Epithelial cell of proximal tubule (primary cell): Measurements from ENCODE around the gene ZG16B. TPM values are rescaled to one million over a fixed set of nuclear protein-coding genes. Genes with fewer than 3 reads are reported as not detected.

Source experiments
- DNase-seq: peaks from one replicate; pipeline ENCODE4 v3.0.0-alpha.2; 2011; ENCODE audit warnings: low read depth
- H3K4me3 ChIP-seq: 2 replicates; pipeline ENCODE4 v1.5.1; 2011; ENCODE audit warnings: low read depth, mild to moderate bottlenecking, low read length
- total RNA-seq: library from RNA; depleted of rRNA; stranded (reverse); fragments of >200 nt; gene quantifications from 2 replicates; pipeline ENCODE4 v1.2.3, GENCODE V29; 2015
- TF ChIP-seq, protein P1 (sequence below): conservative IDR thresholded peaks from 2 replicates; pipeline ENCODE4 v1.5.1; 2012; ENCODE audit warnings: low read depth, mild to moderate bottlenecking, low read length

Gene ZG16B
- 0.06 and 2.1 TPM in 2 replicates for total RNA-seq

DNA sequence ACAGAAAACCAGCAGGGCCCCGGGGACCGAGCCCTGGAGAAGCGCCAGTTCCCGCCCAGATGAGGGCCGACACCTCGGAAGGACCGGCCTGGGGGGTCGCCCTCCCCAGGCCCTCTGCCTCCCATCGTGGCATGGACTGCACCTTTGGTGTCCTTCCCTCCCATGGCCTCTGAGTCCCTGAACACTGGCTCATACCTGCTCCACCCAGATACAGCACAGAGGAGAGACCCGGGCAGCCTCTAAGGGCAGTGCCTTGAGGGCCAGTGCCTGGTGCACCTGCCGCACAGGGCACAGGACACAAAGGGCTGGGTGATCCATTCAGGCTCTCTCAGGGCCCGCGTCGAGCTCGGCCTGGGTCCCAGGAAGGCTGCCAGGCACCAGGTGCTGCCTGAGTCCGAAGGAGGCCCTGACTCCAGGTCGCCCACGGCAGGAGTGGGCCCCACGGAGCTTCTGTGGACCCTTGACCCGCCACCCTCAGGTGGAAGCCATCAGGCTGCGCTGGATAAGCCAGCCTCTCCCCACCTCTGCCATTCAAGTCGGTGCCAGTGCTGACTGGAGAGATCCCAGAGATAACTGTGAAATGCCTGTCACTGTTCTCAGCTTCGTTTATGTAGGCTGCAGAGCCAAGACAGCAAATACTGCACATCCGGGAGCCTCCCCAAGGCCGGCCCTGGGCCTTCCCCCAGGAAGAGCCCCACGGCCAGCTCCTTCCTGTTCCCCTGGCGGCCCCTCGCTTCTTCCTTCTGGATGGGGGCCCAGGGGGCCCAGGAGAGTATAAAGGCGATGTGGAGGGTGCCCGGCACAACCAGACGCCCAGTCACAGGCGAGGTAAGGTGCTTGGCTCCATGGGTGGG is at the start of gene ZG16B:
Gene ZG16B (plus strand): TSS at position 803 of the 854 bp plus-strand sequence. CDS start 139 bp downstream, outside the sequence.
- no peak within 1 kb of the TSS for H3K4me3 ChIP-seq
- DNase-seq = no peak
- TF ChIP-seq, protein P1, sequence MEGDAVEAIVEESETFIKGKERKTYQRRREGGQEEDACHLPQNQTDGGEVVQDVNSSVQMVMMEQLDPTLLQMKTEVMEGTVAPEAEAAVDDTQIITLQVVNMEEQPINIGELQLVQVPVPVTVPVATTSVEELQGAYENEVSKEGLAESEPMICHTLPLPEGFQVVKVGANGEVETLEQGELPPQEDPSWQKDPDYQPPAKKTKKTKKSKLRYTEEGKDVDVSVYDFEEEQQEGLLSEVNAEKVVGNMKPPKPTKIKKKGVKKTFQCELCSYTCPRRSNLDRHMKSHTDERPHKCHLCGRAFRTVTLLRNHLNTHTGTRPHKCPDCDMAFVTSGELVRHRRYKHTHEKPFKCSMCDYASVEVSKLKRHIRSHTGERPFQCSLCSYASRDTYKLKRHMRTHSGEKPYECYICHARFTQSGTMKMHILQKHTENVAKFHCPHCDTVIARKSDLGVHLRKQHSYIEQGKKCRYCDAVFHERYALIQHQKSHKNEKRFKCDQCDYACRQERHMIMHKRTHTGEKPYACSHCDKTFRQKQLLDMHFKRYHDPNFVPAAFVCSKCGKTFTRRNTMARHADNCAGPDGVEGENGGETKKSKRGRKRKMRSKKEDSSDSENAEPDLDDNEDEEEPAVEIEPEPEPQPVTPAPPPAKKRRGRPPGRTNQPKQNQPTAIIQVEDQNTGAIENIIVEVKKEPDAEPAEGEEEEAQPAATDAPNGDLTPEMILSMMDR = no peak

GRCh38 chr16:2782583-2783351 is 47.3 kb upstream of the ZG16B start:
- DNase-seq = no peak
- TF ChIP-seq, protein P1 = no peak
- H3K4me3 ChIP-seq = no peak overlapping the region

- DNase-seq = no peak
- no peak overlapping the region for H3K4me3 ChIP-seq
- TF ChIP-seq, protein P1 = no peak
Observed at GRCh38 chr16:2783581-2784357, 46.3 kb upstream of the ZG16B start.

DNA sequence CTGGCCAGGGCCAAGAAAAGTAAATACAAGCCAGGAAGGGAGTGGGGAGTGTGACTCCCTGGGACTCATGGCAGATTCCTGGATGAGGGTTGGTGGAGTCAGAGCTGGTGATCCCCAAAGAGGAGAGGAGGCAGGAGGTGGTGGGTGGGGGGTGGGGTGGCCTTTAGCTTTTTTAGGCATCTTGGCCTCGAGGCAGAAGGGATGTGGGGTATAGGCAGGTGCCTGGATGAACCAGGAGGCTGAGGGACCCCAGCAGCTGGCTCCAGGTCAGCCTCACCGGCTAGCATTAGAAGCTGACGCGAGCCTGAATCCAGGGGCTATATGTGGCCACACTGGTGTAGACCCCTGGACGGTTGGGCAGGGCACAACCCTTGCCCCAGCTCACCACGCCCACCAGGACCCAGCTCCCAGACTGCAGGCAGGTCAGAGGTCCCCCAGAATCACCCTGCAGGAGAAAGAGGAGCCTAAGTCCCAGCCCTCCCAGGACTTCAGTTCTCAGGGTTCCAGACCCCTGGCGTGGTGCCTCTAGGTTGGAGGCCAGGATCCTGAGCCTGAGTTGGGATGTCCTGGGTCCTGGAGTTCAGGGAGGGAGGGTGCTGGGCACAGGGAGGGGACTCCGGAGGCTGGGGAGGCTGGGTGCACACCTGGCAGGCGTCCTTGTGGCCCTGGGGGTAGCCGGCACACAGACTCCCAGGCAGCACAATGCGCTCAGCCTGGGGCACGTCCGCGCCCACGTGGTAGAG is 45.6 kb upstream of the ZG16B start:
- peak overlapping the region; percentile 26 for H3K4me3 ChIP-seq
- DNase-seq = no peak
- TF ChIP-seq, protein P1 = no peak

DNA sequence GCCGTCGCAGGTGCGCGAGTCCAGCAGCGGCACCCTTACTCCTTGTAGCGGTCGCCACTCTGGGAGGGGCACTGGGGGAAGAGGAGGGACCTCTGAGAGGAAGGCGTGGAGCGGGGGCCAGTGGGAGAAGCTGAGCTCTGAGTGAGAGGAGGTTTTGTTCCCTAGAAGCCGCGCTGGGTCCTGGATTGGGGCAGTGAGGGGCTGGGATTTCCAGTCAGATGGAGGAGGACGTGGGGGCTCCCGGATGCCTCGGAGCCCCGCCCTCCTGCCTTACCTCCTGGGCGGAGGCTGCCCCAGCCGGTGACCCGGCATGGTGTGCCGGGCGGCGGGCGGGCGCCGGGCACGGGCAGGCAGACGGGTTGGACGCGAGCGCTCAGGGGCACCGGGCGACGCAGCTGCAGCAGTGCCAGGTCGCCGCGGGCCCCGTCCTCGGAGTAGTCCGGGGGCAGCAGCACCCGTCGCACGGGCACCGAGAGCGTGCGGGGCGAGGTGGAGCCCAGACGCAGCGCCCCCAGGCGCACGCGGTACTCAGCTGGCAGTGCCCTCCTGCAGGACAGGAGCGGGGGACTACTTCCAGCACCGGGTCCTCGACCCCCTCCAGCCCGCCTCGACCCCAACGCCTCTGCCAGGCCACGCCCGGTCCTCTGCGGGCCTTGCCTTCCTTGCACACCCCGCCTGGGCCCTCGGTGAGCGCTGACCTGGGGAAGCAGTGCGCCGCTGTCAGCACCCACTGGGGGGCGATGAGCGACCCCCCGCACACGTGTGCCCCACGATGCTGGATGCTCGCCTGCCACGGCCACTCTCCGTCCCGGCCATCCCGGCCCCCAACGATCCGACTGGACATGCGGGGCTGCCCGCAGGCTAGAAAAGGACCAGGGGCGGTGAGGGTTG is 44.8 kb upstream of the ZG16B start:
- H3K4me3 ChIP-seq = peak overlapping the region; percentile 26
- TF ChIP-seq, protein P1 = no peak
- no peak for DNase-seq
